Lower leg skin (tissue), 3 donors: ENCODE results near the gene VBP1.

Source experiments
- POLR2A ChIP-seq, 2 donors: fragments of 450-650 bp; IDR thresholded peaks; one replicate each; pipeline ENCODE4 v1.6.1; 2016 to 2017; ENCODE audit warnings: antibody characterized with exemption in 2 of 2, mild to moderate bottlenecking in 1 of 2, moderate library complexity in 1 of 2
- TF ChIP-seq, protein P1 (sequence below), 3 donors: fragments of 450-650 bp; IDR thresholded peaks; one replicate each; pipeline ENCODE4 v1.5.1; 2016; ENCODE audit warnings: antibody characterized with exemption in 3 of 3, mild to moderate bottlenecking in 3 of 3, moderate library complexity in 2 of 3

DNA sequence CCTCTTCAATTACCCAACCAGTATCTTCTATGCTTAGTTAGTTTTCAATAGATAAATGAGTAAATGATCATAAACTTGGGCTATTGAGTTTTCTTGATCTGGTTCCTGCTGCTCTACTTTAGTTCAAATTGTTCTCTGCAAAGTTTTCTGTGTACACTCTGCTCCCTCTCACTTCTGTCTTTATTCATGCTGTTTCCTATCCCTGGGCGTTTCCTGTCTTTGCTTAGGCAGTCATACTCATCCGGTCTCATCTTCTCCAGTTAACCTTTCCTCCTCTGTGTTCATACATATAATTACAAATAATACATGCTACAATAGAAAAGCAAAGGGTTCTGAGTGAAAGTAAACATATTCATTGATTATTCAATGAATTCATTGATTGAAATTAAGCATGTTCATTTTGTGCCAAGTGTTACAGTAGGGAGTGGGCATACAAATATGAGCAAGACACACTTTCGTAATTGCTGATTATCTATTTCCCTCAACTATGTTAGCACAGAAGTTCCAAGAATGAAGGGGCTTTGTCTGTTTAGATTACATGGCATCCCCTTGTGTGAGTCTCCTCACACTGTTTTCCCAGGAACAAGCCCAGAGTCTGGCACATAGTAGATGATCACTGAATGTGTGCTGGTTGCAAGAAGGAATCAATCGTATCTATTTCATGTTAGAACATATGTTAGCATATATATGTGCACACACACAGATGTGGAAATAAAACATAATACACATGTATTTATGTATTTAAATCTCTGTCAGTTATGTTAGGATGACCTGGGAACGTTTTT, 46.9 kb downstream of the VBP1 start:
- TF ChIP-seq POLR2A (IDR thresholded peaks at IDR 0.05): no peak
- TF ChIP-seq, protein P1, sequence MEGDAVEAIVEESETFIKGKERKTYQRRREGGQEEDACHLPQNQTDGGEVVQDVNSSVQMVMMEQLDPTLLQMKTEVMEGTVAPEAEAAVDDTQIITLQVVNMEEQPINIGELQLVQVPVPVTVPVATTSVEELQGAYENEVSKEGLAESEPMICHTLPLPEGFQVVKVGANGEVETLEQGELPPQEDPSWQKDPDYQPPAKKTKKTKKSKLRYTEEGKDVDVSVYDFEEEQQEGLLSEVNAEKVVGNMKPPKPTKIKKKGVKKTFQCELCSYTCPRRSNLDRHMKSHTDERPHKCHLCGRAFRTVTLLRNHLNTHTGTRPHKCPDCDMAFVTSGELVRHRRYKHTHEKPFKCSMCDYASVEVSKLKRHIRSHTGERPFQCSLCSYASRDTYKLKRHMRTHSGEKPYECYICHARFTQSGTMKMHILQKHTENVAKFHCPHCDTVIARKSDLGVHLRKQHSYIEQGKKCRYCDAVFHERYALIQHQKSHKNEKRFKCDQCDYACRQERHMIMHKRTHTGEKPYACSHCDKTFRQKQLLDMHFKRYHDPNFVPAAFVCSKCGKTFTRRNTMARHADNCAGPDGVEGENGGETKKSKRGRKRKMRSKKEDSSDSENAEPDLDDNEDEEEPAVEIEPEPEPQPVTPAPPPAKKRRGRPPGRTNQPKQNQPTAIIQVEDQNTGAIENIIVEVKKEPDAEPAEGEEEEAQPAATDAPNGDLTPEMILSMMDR (IDR thresholded peaks at IDR 0.05): no peak
